GM12878 (cell line): ENCODE data around the gene NKG7. TPM values are rescaled to one million over a fixed set of nuclear protein-coding genes. Genes with fewer than 3 reads are reported as not detected.

Experiments
- ATAC-seq: fragments of 200-7000 bp; cut with Tn5 transposase; 3 replicates; pipeline ENCODE4 v1.9.1; 2020; ENCODE audit warnings: mild to moderate bottlenecking, moderate library complexity
- BruUV-seq: library from RNA; stranded (reverse); fragments of 400-500 nt; replicated peaks from 2 replicates; lab custom pipeline; 2021; lab: Mats Ljungman, UMichigan
- CTCF ChIA-PET: fragments of 300-600 bp; sonication (Branson Sonifier 250); formaldehyde crosslinking; extraction: SDS; loops from one replicate; lab custom pipeline; 2021; ENCODE audit warnings: inconsistent platforms; lab: Yijun Ruan, JAX
- POLR2A ChIA-PET: fragments of 350-600 bp; formaldehyde crosslinking; extraction: SDS; loops from one replicate; lab custom pipeline; 2021; ENCODE audit warnings: inconsistent platforms; lab: Charles Lee
- RAD21 ChIA-PET: fragments of 300-600 bp; sonication (Branson Sonifier 250); formaldehyde crosslinking; loops from one replicate; lab custom pipeline; 2023; ENCODE audit warnings: antibody characterized with exemption; ENCODE audit not compliant: unreplicated experiment; lab: Charles Lee
- SMC1A ChIA-PET: fragments of 300-600 bp; sonication (Branson Sonifier 250); formaldehyde crosslinking; loops from one replicate; lab custom pipeline; 2023; ENCODE audit not compliant: unreplicated experiment, uncharacterized antibody; lab: Charles Lee
- DNase-seq: peaks from one replicate; pipeline ENCODE4 v3.0.0-alpha.2; 2011; ENCODE audit warnings: low read depth, low spot score
- FAIRE-seq: peaks from 3 replicates; lab custom pipeline; 2011; peaks lifted over from hg19 to GRCh38; lab: Jason Lieb, UNC
- H2AFZ ChIP-seq: 2 replicates; pipeline ENCODE4 v1.6.0; 2011; ENCODE audit warnings: low read depth, low read length, control low read depth; ENCODE audit not compliant: control insufficient read depth
- H3K27ac ChIP-seq: 2 replicates; pipeline ENCODE4 v1.5.1; 2011; ENCODE audit warnings: control low read depth; ENCODE audit not compliant: control insufficient read depth, insufficient read depth
- H3K27me3 ChIP-seq, 2 experiments: replicated peaks in 1 of 2; 2 replicates each; pipeline versions ENCODE4 v1.6.0 to v1.6.1; 2011; ENCODE audit warnings: low read length in 1 of 2; ENCODE audit not compliant: control insufficient read depth in 2 of 2, insufficient read depth in 2 of 2
- H3K36me3 ChIP-seq, 2 experiments: 2 replicates each; pipeline ENCODE4 v1.5.1; 2011; ENCODE audit warnings: low read length in 1 of 2; ENCODE audit not compliant: control insufficient read depth in 2 of 2, insufficient read depth in 2 of 2
- H3K4me1 ChIP-seq: 2 replicates; pipeline ENCODE4 v1.6.1; 2011; ENCODE audit warnings: mild to moderate bottlenecking, low read length, moderate library complexity, mixed read lengths; ENCODE audit not compliant: control insufficient read depth, insufficient read depth
- H3K4me2 ChIP-seq: 2 replicates; pipeline ENCODE4 v1.6.0; 2011; ENCODE audit warnings: control low read depth; ENCODE audit not compliant: control insufficient read depth, insufficient read depth
- H3K4me3 ChIP-seq: fragments of 200-600 bp; sonication (generic); 2 replicates; pipeline ENCODE4 v1.5.1; 2016
- H3K79me2 ChIP-seq: 2 replicates; pipeline ENCODE4 v1.6.0; 2011; ENCODE audit warnings: low read length; ENCODE audit not compliant: control insufficient read depth, insufficient read depth
- H3K9ac ChIP-seq: 2 replicates; pipeline ENCODE4 v1.8.0; 2011; ENCODE audit warnings: low read length, control low read depth, mixed read lengths; ENCODE audit not compliant: control insufficient read depth, insufficient read depth
- H3K9me3 ChIP-seq: replicated peaks from 3 replicates; pipeline ENCODE4 v1.5.1; 2011; ENCODE audit warnings: mild to moderate bottlenecking, low read length; ENCODE audit not compliant: control insufficient read depth, insufficient read depth
- H4K20me1 ChIP-seq: 2 replicates; pipeline ENCODE4 v1.6.0; 2011; ENCODE audit not compliant: control insufficient read depth, insufficient read depth
- MEF2B ChIP-seq: fragments of 450-650 bp; IDR thresholded peaks from 2 replicates; pipeline ENCODE4 v1.6.1; 2018; ENCODE audit warnings: mild to moderate bottlenecking, moderate library complexity; ENCODE audit not compliant: partially characterized antibody, poor library complexity, severe bottlenecking
- MTA3 ChIP-seq: IDR thresholded peaks from 2 replicates; pipeline ENCODE4 v1.6.1; 2012; ENCODE audit warnings: low read length, inconsistent platforms, borderline replicate concordance
- NFYB ChIP-seq: IDR thresholded peaks from 2 replicates; pipeline ENCODE4 v1.6.1; 2011; ENCODE audit warnings: low read depth, mild to moderate bottlenecking, low read length, improper control_type of control experiment, moderate library complexity; ENCODE audit not compliant: insufficient read depth
- PRDM15 ChIP-seq: fragments of 450-650 bp; formaldehyde crosslinking; IDR thresholded peaks from 2 replicates; pipeline ENCODE4 v1.4.0; 2020; ENCODE audit warnings: mild to moderate bottlenecking, moderate library complexity
- ZNF384 ChIP-seq: IDR thresholded peaks from 2 replicates; pipeline ENCODE4 v1.6.1; 2012; ENCODE audit warnings: low read depth, mild to moderate bottlenecking, low read length, improper control_type of control experiment, borderline replicate concordance
- WGBS: methylation state at CpG from one replicate; pipeline ENCODE4 v1.1.6; 2016; ENCODE audit warnings: low lambda C conversion rate; ENCODE audit not compliant: insufficient replicate concordance, insufficient coverage; ENCODE audit errors: missing lambda C conversion rate; 5-methylcytosine and 5-hydroxymethylcytosine counted together
- in situ Hi-C: fragments of 300-500 bp; cut with MboI; formaldehyde crosslinking; loops from 9 replicates; pipeline ENCODE4 v1.14.3; 2018; ENCODE audit warnings: mixed read lengths
- intact Hi-C: fragments of 100-400 bp; cut with micrococcal nuclease; formaldehyde crosslinking; loops from one replicate; pipeline ENCODE4 v1.14.2; 2022; ENCODE audit not compliant: unreplicated experiment
- polyA plus RNA-seq, 11 experiments: library from polyadenylated mRNA; depleted of rRNA in 4 of 11; unstranded in 6 of 11; stranded (reverse) in 5 of 11; fragments of >200 nt; fragmentation: Nextera tagmentation in 4 of 11; fragmentation: Illumina TruSeq in 1 of 11; extraction: Ambion mirVana in 4 of 11; extraction: Trizol in 1 of 11; gene quantifications; 1 replicate in 1 of 11; 2 replicates in 10 of 11; pipeline versions ENCODE4 v1.2.1 to v1.2.3, GENCODE V29; 2011 to 2016; ENCODE audit warnings: inconsistent platforms in 2 of 11, missing spikeins in 2 of 11, low read depth in 1 of 11
- total RNA-seq, 4 experiments: library from RNA; depleted of rRNA in 3 of 4; stranded (reverse); fragments of >200 nt in 3 of 4; fragmentation: Illumina TruSeq in 1 of 4; extraction: Trizol in 1 of 4; gene quantifications; 2 replicates each; pipeline versions ENCODE4 v1.2.1 to v1.2.3, GENCODE V29; 2013 to 2021
- TF ChIP-seq, protein P1 (sequence below): fragments of 450-650 bp; IDR thresholded peaks from 2 replicates; pipeline ENCODE4 v1.6.1; 2017; ENCODE audit warnings: low read depth, mild to moderate bottlenecking, moderate library complexity

NKG7 gene
- total and polyA plus RNA-seq, 10 of the 15 experiments (the other 5 are each of a cell fraction or from before 2014, with no cell fraction given), result 10.0 to 48.7 (median 22.3) TPM

DNA sequence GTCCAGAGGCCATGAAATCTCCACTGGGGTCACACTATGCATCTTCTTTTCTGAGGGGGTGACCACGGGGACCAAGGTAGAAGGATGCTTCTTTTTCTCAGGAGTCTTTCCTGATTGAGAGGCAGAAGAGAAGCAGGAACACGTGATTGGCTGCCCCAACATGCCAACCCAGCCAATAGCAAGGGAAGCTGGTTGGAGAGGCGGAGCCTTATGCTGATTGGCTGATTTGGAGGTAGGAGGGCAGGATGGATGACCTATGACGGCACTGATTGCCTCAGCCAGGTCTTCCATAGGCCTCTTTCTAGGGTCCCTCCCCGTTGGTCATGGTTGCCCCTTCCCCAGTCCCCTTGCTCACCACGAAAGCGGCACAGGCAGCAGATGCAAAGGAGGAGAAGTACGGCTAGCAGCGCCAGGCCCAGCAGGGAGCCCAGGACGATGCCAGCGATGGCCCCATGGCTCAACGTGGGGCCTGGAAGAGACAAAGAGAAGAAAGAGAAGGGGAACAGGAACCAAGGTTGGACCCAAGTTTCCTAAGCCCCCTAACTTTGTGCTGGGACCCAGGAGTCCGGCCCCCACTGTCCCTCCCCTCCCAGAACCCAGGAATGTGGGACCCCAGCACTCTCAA lies 38.5 kb downstream of the NKG7 start:
- H3K9me3 ChIP-seq, result no peaks in the 10 kb centered on the region; the same call in 2 of the 3 replicates
- H3K9ac ChIP-seq, result no peak overlapping the region
- no peak overlapping the region for H3K27ac ChIP-seq
- H3K79me2 ChIP-seq, result no peaks in the 10 kb centered on the region
- no peaks in the 10 kb centered on the region for H3K36me3 ChIP-seq
- TF ChIP-seq MTA3, result no peak
- TF ChIP-seq ZNF384, result no peak
- TF ChIP-seq, protein P1, sequence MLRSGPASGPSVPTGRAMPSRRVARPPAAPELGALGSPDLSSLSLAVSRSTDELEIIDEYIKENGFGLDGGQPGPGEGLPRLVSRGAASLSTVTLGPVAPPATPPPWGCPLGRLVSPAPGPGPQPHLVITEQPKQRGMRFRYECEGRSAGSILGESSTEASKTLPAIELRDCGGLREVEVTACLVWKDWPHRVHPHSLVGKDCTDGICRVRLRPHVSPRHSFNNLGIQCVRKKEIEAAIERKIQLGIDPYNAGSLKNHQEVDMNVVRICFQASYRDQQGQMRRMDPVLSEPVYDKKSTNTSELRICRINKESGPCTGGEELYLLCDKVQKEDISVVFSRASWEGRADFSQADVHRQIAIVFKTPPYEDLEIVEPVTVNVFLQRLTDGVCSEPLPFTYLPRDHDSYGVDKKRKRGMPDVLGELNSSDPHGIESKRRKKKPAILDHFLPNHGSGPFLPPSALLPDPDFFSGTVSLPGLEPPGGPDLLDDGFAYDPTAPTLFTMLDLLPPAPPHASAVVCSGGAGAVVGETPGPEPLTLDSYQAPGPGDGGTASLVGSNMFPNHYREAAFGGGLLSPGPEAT, result no peak
- no peak for TF ChIP-seq PRDM15
- TF ChIP-seq MEF2B, result no peak
- TF ChIP-seq NFYB, result peak; percentile 52; the same call in 1 of the 2 replicates
- H3K4me3 ChIP-seq, result no peak overlapping the region
- H4K20me1 ChIP-seq, result no peaks in the 10 kb centered on the region
- BruUV-seq, result no TSS peak
- no peaks in the 10 kb centered on the region for H3K27me3 ChIP-seq
- WGBS, result 58% methylated on average over 13 of the region's 13 CpGs
- no peak for FAIRE-seq
- intact Hi-C loops, result loop anchor here (10.0 kb wide), 1 partner anchor 321 kb away; no protein-coding TSS in a partner anchor
- CTCF ChIA-PET, result no interaction called here
- POLR2A ChIA-PET, result interaction anchor here (0.6 kb wide), 1 partner anchor 141 kb away, joined by 3 read pairs; no protein-coding TSS in a partner anchor
- SMC1A ChIA-PET, result interaction anchor here (0.6 kb wide), 1 partner anchor 185 kb away, joined by 3 read pairs; no protein-coding TSS in a partner anchor
- RAD21 ChIA-PET, result no interaction called here
- ATAC-seq, result no peak
- no peaks in the 10 kb centered on the region for H3K4me1 ChIP-seq
- no peak for DNase-seq
- in situ Hi-C loops, result no loop called here
- no peak overlapping the region for H3K4me2 ChIP-seq
- no peak overlapping the region for H2AFZ ChIP-seq
